Prostate gland (tissue), 2 donors: Measurements from ENCODE around the gene CDK14. TPM values are rescaled to one million over a fixed set of nuclear protein-coding genes. Genes with fewer than 3 reads are reported as not detected.

Source experiments
- DNase-seq: peaks from one replicate; pipeline ENCODE4 v3.0.0-alpha.2; 2019; ENCODE audit warnings: low spot score
- H3K27ac ChIP-seq, 2 donors: fragments of 200-600 bp; sonication (generic); 2 replicates each; pipeline ENCODE4 v1.5.1; 2017 to 2019
- H3K27me3 ChIP-seq: fragments of 200-600 bp; sonication (generic); replicated peaks from 2 replicates; pipeline ENCODE4 v1.5.1; 2019; ENCODE audit not compliant: insufficient read depth
- H3K36me3 ChIP-seq, 2 donors: fragments of 200-600 bp; sonication (generic); 1 replicate in 1 of 2; 2 replicates in 1 of 2; pipeline versions ENCODE4 v1.5.1 to v1.8.1; 2017 to 2019
- H3K4me1 ChIP-seq: fragments of 200-600 bp; sonication (generic); replicated peaks from 2 replicates; pipeline ENCODE4 v1.5.1; 2019
- H3K4me3 ChIP-seq, 2 donors: fragments of 200-600 bp; sonication (generic); 2 replicates each; pipeline ENCODE4 v1.5.1; 2017 to 2019
- H3K9me3 ChIP-seq: fragments of 200-600 bp; sonication (generic); 2 replicates; pipeline ENCODE4 v1.5.1; 2017
- CTCF ChIP-seq, 4 experiments: fragments of 200-600 bp in 2 of 4; fragments of 450-650 bp in 2 of 4; sonication (generic) in 2 of 4; IDR thresholded peaks; 1 replicate in 3 of 4; 2 replicates in 1 of 4; pipeline ENCODE4 v1.5.1; 2016 to 2019; ENCODE audit warnings: antibody characterized with exemption in 4 of 4, mild to moderate bottlenecking in 2 of 4, moderate library complexity in 2 of 4
- POLR2A ChIP-seq: fragments of 450-650 bp; IDR thresholded peaks from one replicate; pipeline ENCODE4 v1.6.1; 2016; ENCODE audit warnings: antibody characterized with exemption, mild to moderate bottlenecking
- POLR2AphosphoS5 ChIP-seq: sonication (generic); formaldehyde crosslinking; IDR thresholded peaks from one replicate; pipeline ENCODE4 v1.6.1; 2017; ENCODE audit warnings: antibody characterized with exemption
- WGBS: methylation state at CpG from one replicate; pipeline ENCODE4 v1.1.5; 2018; 5-methylcytosine and 5-hydroxymethylcytosine counted together
- intact Hi-C: fragments of 100-400 bp; cut with DNase I; formaldehyde crosslinking; loops from one replicate; pipeline ENCODE4 v1.14.2; 2022
- total RNA-seq, 2 donors: library from RNA; depleted of rRNA; stranded (reverse); fragments of >200 nt; gene quantifications; one replicate each; pipeline ENCODE4 v1.1.0, GENCODE V29; 2016

CDK14 gene
- total RNA-seq, 2 donors from 2014 or later, result 13.7 to 20.7 TPM

- Histone ChIP-seq H3K9me3 (no peaks in the 10 kb centered on the region), H3K27ac (no peak overlapping the region), H3K4me3 (no peak overlapping the region), H3K36me3 (no peaks in the 10 kb centered on the region), H3K4me1 (no peaks in the 10 kb centered on the region), H3K27me3 (no peaks in the 10 kb centered on the region)
- no peak for DNase-seq
- WGBS, result 73% methylated on average over 2 of the region's 2 CpGs
- no peak for TF ChIP-seq POLR2AphosphoS5
- no peak for TF ChIP-seq POLR2A
- no peak for TF ChIP-seq CTCF (IDR thresholded peaks at IDR 0.05)
- intact Hi-C loops, result no loop called here
Observed at GRCh38 chr7:90825779-90826178, 229.7 kb downstream of the CDK14 start.

- TF ChIP-seq CTCF (IDR thresholded peaks at IDR 0.05), result no peak
- no peak for TF ChIP-seq POLR2A
- TF ChIP-seq POLR2AphosphoS5, result no peak
- intact Hi-C loops, result no loop called here
Observed at GRCh38 chr7:90828601-90829000, 232.5 kb downstream of the CDK14 start.

DNA sequence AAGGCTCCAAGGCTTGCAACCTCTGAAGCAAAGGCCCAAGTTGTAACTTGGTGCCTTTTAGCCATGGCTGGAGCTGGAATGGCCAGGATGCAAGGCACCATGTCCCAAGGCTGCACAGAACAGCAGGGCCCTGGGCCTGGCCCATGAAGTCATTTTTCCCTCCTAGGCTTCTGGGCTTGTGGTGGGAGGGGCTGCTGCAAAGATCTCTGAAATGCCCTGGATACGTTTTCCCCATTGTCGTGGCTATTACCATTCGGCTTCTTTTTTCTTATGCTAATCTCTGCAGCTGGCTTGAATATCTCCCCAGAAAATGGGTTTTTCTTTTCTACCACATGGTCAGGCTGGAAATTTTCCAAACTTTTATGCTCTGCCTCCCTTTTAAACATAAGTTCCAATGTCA, 234.2 kb downstream of the CDK14 start:
- Histone ChIP-seq H3K4me3 (no peak overlapping the region), H3K27me3 (no peaks in the 10 kb centered on the region), H3K9me3 (no peaks in the 10 kb centered on the region), H3K27ac (no peak overlapping the region), H3K4me1 (no peaks in the 10 kb centered on the region), H3K36me3 (no peaks in the 10 kb centered on the region)
- 96% methylated on average over 3 of the region's 3 CpGs for WGBS
- TF ChIP-seq CTCF (IDR thresholded peaks at IDR 0.05) (no peak), POLR2A (no peak), POLR2AphosphoS5 (no peak)
- intact Hi-C loops, result no loop called here
- no peak for DNase-seq

More at GRCh38 chr7:90828601-90829000, 232.5 kb downstream of the CDK14 start:
- 95% methylated on average over 3 of the region's 3 CpGs for WGBS
- no peaks in the 10 kb centered on the region for H3K27me3 ChIP-seq
- no peaks in the 10 kb centered on the region for H3K36me3 ChIP-seq
- DNase-seq, result no peak
- H3K4me3 ChIP-seq, result no peak overlapping the region
- H3K4me1 ChIP-seq, result no peaks in the 10 kb centered on the region
- H3K9me3 ChIP-seq, result no peaks in the 10 kb centered on the region
- H3K27ac ChIP-seq, result no peak overlapping the region

GRCh38 chr7:90832726-90833125, 236.6 kb downstream of the CDK14 start:
- Histone ChIP-seq H3K36me3 (no peaks in the 10 kb centered on the region), H3K27ac (no peak overlapping the region), H3K4me3 (no peak overlapping the region), H3K27me3 (no peaks in the 10 kb centered on the region), H3K4me1 (no peaks in the 10 kb centered on the region), H3K9me3 (no peaks in the 10 kb centered on the region)
- 90% methylated on average over 3 of the region's 3 CpGs for WGBS
- intact Hi-C loops, result no loop called here
- TF ChIP-seq CTCF (IDR thresholded peaks at IDR 0.05), result no peak
- no peak for TF ChIP-seq POLR2A
- no peak for TF ChIP-seq POLR2AphosphoS5
- no peak for DNase-seq

GRCh38 chr7:90833443-90833842, 237.3 kb downstream of the CDK14 start:
- WGBS, result 92% methylated on average over 1 of the region's 1 CpG
- H3K36me3 ChIP-seq, result no peaks in the 10 kb centered on the region
- H3K4me3 ChIP-seq, result no peak overlapping the region
- TF ChIP-seq CTCF (IDR thresholded peaks at IDR 0.05), result no peak
- no peak for TF ChIP-seq POLR2AphosphoS5
- TF ChIP-seq POLR2A, result no peak
- H3K27ac ChIP-seq, result no peak overlapping the region
- intact Hi-C loops, result no loop called here
- no peaks in the 10 kb centered on the region for H3K27me3 ChIP-seq
- H3K9me3 ChIP-seq, result no peaks in the 10 kb centered on the region
- DNase-seq, result no peak
- H3K4me1 ChIP-seq, result no peaks in the 10 kb centered on the region
